H1 (cell line): ENCODE results near the gene CD300H. TPM values are rescaled to one million over a fixed set of nuclear protein-coding genes. Genes with fewer than 3 reads are reported as not detected.

ENCODE experiments used
- KDM4A ChIP-seq: IDR thresholded peaks from one replicate; pipeline ENCODE4 v1.7.1; 2012; ENCODE audit warnings: low read depth, mild to moderate bottlenecking, moderate library complexity, low read length, inconsistent platforms; ENCODE audit not compliant: severe bottlenecking
- polyA plus RNA-seq, 7 experiments: library from polyadenylated mRNA; depleted of rRNA in 3 of 7; stranded (reverse) in 5 of 7; unstranded in 2 of 7; fragments of >200 nt in 5 of 7; fragments of 200-250 nt in 2 of 7; gene quantifications; 1 replicate in 5 of 7; 2 replicates in 1 of 7; 4 replicates in 1 of 7; pipeline versions ENCODE4 v1.2.1 to v1.2.3, GENCODE V29; 2011 to 2013; ENCODE audit warnings: missing spikeins in 2 of 7, mixed read lengths in 2 of 7
- total RNA-seq: library from RNA; stranded (reverse); fragmentation: NEBNext Ultra II Directional; extraction: Animal tissue kit (Norgen Biotek cat#: 25700); gene quantifications from 2 replicates; pipeline ENCODE4 v1.2.1, GENCODE V29; 2021
- TF ChIP-seq, protein P1 (sequence below), 3 experiments: IDR thresholded peaks; 1 replicate in 2 of 3; 2 replicates in 1 of 3; pipeline versions ENCODE4 v1.5.1 to v1.6.1; 2011; ENCODE audit warnings: low read length in 3 of 3, mild to moderate bottlenecking in 3 of 3, inconsistent platforms in 2 of 3, low read depth in 1 of 3, moderate library complexity in 1 of 3; ENCODE audit not compliant: insufficient read depth in 1 of 3; ENCODE audit errors: control extremely low read depth in 1 of 3

Gene CD300H
- total and polyA plus RNA-seq, 2 of the 8 experiments (the other 6 are each of a cell fraction or from before 2014, with no cell fraction given) = not detected

DNA sequence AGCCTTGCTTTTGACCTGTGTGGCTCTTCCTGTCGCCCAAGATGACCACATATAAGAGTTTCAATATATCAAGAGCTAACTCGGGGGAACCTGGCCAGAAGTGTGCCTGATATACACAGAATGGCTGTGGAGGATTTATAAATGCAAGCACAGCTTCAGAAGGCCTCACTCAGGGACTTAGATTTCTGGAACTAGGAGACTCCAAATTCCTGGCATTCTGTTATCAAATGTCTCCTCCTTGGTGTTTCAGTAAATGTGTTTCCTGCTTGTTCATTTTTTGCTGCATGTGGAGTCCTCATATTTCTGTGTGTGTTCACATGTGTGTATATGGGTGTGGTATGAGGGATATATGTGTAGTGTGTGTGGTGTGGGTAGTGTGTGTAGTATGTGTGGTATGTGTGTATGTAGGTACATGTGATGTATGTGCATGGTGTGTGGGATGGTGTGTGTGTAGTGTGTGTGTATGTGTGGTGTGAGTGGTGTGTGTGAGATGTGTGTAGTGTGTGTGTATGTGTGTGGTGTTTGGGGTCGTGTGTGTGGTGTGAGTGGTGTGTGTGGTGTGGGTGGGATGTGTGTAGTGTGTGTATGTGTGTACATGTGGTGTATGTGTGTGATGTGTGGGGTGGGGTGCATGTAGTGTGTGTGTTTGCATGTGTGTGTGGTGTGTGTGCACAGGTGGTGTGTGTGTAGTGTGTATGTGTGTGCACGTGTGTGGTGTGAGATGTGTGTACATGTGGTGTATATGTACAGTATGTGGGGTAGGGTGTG is 981 bp upstream of the CD300H start (continued):
- TF ChIP-seq, protein P1, sequence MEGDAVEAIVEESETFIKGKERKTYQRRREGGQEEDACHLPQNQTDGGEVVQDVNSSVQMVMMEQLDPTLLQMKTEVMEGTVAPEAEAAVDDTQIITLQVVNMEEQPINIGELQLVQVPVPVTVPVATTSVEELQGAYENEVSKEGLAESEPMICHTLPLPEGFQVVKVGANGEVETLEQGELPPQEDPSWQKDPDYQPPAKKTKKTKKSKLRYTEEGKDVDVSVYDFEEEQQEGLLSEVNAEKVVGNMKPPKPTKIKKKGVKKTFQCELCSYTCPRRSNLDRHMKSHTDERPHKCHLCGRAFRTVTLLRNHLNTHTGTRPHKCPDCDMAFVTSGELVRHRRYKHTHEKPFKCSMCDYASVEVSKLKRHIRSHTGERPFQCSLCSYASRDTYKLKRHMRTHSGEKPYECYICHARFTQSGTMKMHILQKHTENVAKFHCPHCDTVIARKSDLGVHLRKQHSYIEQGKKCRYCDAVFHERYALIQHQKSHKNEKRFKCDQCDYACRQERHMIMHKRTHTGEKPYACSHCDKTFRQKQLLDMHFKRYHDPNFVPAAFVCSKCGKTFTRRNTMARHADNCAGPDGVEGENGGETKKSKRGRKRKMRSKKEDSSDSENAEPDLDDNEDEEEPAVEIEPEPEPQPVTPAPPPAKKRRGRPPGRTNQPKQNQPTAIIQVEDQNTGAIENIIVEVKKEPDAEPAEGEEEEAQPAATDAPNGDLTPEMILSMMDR (IDR thresholded peaks at IDR 0.05; ENCODE audit: control extremely low read depth in 1 of 3, insufficient read depth in 1 of 3, low read depth in 1 of 3, low read length in 3 of 3) = no peak
- no peak for TF ChIP-seq KDM4A
- TF ChIP-seq, all 59 proteins: peak for 0
